ENCODE results near the gene ULBP3.

DNA sequence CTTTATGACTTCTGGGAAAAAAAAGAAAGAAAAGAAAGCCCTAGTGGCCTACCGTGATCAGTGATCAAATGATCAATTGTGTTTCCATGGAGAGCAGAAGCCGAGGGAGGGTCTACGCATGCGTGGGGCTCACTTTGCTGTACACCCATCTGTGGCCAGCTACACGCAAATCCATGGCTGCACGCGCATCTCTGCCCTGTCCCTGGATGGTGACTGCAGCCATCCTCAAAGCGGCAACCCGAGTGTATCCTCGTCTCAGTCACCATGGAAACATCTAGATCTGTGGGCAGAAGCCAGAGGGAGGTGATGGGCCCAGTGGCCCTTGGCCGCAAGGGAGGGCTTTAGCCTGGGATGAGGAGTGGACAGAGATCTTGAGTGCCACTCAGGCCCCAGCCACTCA, 785 bp upstream of the ULBP3 start:
- TF ChIP-seq, protein P1, sequence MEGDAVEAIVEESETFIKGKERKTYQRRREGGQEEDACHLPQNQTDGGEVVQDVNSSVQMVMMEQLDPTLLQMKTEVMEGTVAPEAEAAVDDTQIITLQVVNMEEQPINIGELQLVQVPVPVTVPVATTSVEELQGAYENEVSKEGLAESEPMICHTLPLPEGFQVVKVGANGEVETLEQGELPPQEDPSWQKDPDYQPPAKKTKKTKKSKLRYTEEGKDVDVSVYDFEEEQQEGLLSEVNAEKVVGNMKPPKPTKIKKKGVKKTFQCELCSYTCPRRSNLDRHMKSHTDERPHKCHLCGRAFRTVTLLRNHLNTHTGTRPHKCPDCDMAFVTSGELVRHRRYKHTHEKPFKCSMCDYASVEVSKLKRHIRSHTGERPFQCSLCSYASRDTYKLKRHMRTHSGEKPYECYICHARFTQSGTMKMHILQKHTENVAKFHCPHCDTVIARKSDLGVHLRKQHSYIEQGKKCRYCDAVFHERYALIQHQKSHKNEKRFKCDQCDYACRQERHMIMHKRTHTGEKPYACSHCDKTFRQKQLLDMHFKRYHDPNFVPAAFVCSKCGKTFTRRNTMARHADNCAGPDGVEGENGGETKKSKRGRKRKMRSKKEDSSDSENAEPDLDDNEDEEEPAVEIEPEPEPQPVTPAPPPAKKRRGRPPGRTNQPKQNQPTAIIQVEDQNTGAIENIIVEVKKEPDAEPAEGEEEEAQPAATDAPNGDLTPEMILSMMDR (IDR thresholded peaks at IDR 0.05; ENCODE audit: low read depth, low read length), result no peak
- no peak for TF ChIP-seq MYC (IDR thresholded peaks at IDR 0.05; ENCODE audit: low read depth, low read length)
- no peak for TF ChIP-seq POLR2A (IDR thresholded peaks at IDR 0.05; ENCODE audit: extremely low read depth, insufficient read length)

Data from NB4 (cell line).